HG03108 (cell line): ENCODE data around the gene A2M.

Experiments used
- ATAC-seq: cut with Tn5 transposase; IDR thresholded peaks from one replicate; pipeline ENCODE4 v1.9.1; 2021; ENCODE audit warnings: moderate library complexity; ENCODE audit not compliant: unreplicated experiment

Gene A2M

GRCh38 chr12:9074484-9075137 is 41.1 kb downstream of the A2M start:
- ATAC-seq, result no peak

GRCh38 chr12:9073076-9073475 is 42.6 kb downstream of the A2M start:
- ATAC-seq, result no peak

- ATAC-seq, result no peak
These were observed 43.2 kb downstream of the A2M start for GRCh38 chr12:9072481-9073038.

- ATAC-seq, result no peak
These were observed 43.8 kb downstream of the A2M start for GRCh38 chr12:9071969-9072368.

- ATAC-seq, result no peak
These were observed 44.2 kb downstream of the A2M start for GRCh38 chr12:9071518-9071917.

- ATAC-seq, result no peak
These were observed 45.4 kb downstream of the A2M start for GRCh38 chr12:9070351-9070750.

GRCh38 chr12:9068600-9068999 is 47.1 kb downstream of the A2M start:
- no peak for ATAC-seq

- no peak for ATAC-seq
These were observed 47.6 kb downstream of the A2M start for GRCh38 chr12:9068086-9068485.

- ATAC-seq, result no peak
These were observed 48.8 kb downstream of the A2M start for GRCh38 chr12:9066755-9067423.

GRCh38 chr12:9066183-9066623 is 49.5 kb downstream of the A2M start:
- no peak for ATAC-seq

GRCh38 chr12:9065607-9065856 is 50.2 kb downstream of the A2M start:
- no peak for ATAC-seq

- no peak for ATAC-seq
These were observed 50.7 kb downstream of the A2M start for GRCh38 chr12:9064815-9065606.

- peak; percentile 68 for ATAC-seq
These were observed 51.4 kb downstream of the A2M start for GRCh38 chr12:9064201-9064814.

- ATAC-seq, result no peak
These were observed 63.1 kb downstream of the A2M start for GRCh38 chr12:9052610-9053009.

- no peak for ATAC-seq
These were observed 64.6 kb downstream of the A2M start for GRCh38 chr12:9051158-9051550.

- ATAC-seq, result no peak
These were observed 65.1 kb downstream of the A2M start for GRCh38 chr12:9050521-9051157.

GRCh38 chr12:9049520-9050133 is 66.1 kb downstream of the A2M start:
- ATAC-seq, result no peak

GRCh38 chr12:9048930-9049329 is 66.8 kb downstream of the A2M start:
- ATAC-seq, result no peak

GRCh38 chr12:9047105-9047504 is 68.6 kb downstream of the A2M start:
- no peak for ATAC-seq

- no peak for ATAC-seq
These were observed 72.0 kb downstream of the A2M start for GRCh38 chr12:9043766-9044165.

- no peak for ATAC-seq
These were observed 74.4 kb downstream of the A2M start for GRCh38 chr12:9041321-9041720.
